Choroid plexus epithelial cell (primary cell): Measurements from ENCODE around the gene ITGA2.
A peak's percentile ranks its signal among the peaks of the same experiment; 100 is the strongest.

Experiments used
- DNase-seq: peaks from one replicate; pipeline ENCODE4 v3.0.0-alpha.2; 2010; ENCODE audit warnings: low read depth
- H3K4me3 ChIP-seq: 2 replicates; pipeline ENCODE4 v1.5.1; 2011; ENCODE audit warnings: low read depth, mild to moderate bottlenecking, control low read depth, low read length, moderate library complexity
- CTCF ChIP-seq: conservative IDR thresholded peaks from 2 replicates; pipeline ENCODE4 v1.5.1; 2011; ENCODE audit warnings: low read depth, mild to moderate bottlenecking, control low read depth, inconsistent platforms, low read length, moderate library complexity

The ITGA2 gene

GRCh38 chr5:53066088-53066487 is 76.9 kb downstream of the ITGA2 start:
- H3K4me3 ChIP-seq, result no peak overlapping the region
- no peak for DNase-seq
- TF ChIP-seq CTCF, result no peak

- H3K4me3 ChIP-seq, result no peak overlapping the region
- TF ChIP-seq CTCF, result no peak
- peak; percentile 74 for DNase-seq
Observed at GRCh38 chr5:53067641-53068040, 78.5 kb downstream of the ITGA2 start.

- no peak for TF ChIP-seq CTCF
- H3K4me3 ChIP-seq, result no peak overlapping the region
- DNase-seq, result peak; percentile 12
Observed at GRCh38 chr5:53068291-53068836, 79.2 kb downstream of the ITGA2 start.

- peak; percentile 96 for DNase-seq
- no peak overlapping the region for H3K4me3 ChIP-seq
- no peak for TF ChIP-seq CTCF
Observed at GRCh38 chr5:53069626-53070025, 80.5 kb downstream of the ITGA2 start.

GRCh38 chr5:53071298-53071697 is 82.1 kb downstream of the ITGA2 start:
- no peak overlapping the region for H3K4me3 ChIP-seq
- no peak for TF ChIP-seq CTCF

GRCh38 chr5:53071738-53072137 is 82.6 kb downstream of the ITGA2 start:
- no peak overlapping the region for H3K4me3 ChIP-seq
- DNase-seq, result peak; percentile 13
- no peak for TF ChIP-seq CTCF

More at GRCh38 chr5:53071298-53071697, 82.1 kb downstream of the ITGA2 start:
- DNase-seq, result no peak

GRCh38 chr5:53073348-53073747 is 84.2 kb downstream of the ITGA2 start:
- no peak for DNase-seq
- TF ChIP-seq CTCF, result no peak
- no peak overlapping the region for H3K4me3 ChIP-seq
